Thoracic aorta (tissue), 2 donors: Measurements from ENCODE around the gene NPTX2. TPM values are rescaled to one million over a fixed set of nuclear protein-coding genes. Genes with fewer than 3 reads are reported as not detected.

Experiments
- ATAC-seq: fragments of 150-250 bp; one replicate; pipeline ENCODE4 v1.8.0; 2017; ENCODE audit warnings: low read depth; ENCODE audit not compliant: insufficient number of reproducible peaks, low FRiP score
- DNase-seq: peaks from one replicate; pipeline ENCODE4 v3.0.0-alpha.2; 2020; ENCODE audit warnings: low spot score
- H3K27ac ChIP-seq, 2 donors: fragments of 200-600 bp; sonication (generic); 1 replicate in 1 of 2; 2 replicates in 1 of 2; pipeline ENCODE4 v1.5.1; 2016; ENCODE audit warnings: mild to moderate bottlenecking in 2 of 2, moderate library complexity in 2 of 2
- H3K27me3 ChIP-seq: fragments of 200-600 bp; sonication (generic); replicated peaks from 2 replicates; pipeline ENCODE4 v1.6.0; 2016; ENCODE audit warnings: mild to moderate bottlenecking; ENCODE audit not compliant: insufficient read depth
- H3K36me3 ChIP-seq: fragments of 200-600 bp; sonication (generic); one replicate; pipeline ENCODE4 v1.5.1; 2016
- H3K4me1 ChIP-seq, 2 donors: fragments of 200-600 bp; sonication (generic); 1 replicate in 1 of 2; 2 replicates in 1 of 2; pipeline versions ENCODE4 v1.5.1 to v1.6.0; 2016; ENCODE audit warnings: low read depth in 2 of 2, mild to moderate bottlenecking in 1 of 2; ENCODE audit not compliant: control insufficient read depth in 1 of 2
- H3K4me3 ChIP-seq: fragments of 200-600 bp; sonication (generic); 2 replicates; pipeline ENCODE4 v1.5.1; 2016; ENCODE audit warnings: mild to moderate bottlenecking
- H3K9me3 ChIP-seq: fragments of 200-600 bp; sonication (generic); 2 replicates; pipeline ENCODE4 v1.5.1; 2016
- CTCF ChIP-seq: fragments of 200-600 bp; sonication (generic); IDR thresholded peaks from one replicate; pipeline ENCODE4 v1.5.1; 2019; ENCODE audit warnings: antibody characterized with exemption
- total RNA-seq, 2 donors: library from RNA; depleted of rRNA; stranded (reverse); fragments of >200 nt; gene quantifications; one replicate each; pipeline versions ENCODE4 v1.1.0 to v1.2.3, GENCODE V29; 2016

NPTX2 gene
- total RNA-seq, 2 donors from 2014 or later, result 55.7 to 99.9 TPM

GRCh38 chr7:98619450-98620321 is 2.6 kb downstream of the NPTX2 start:
- Histone ChIP-seq H3K4me1 (peaks cover 0 to 24% of the 10 kb centered on the region in 2 donors), H3K27me3 (no peaks in the 10 kb centered on the region), H3K9me3 (no peaks in the 10 kb centered on the region), H3K4me3 (peak overlapping the region; percentile 79), H3K36me3 (no peaks in the 10 kb centered on the region), H3K27ac (no peak overlapping the region)
- no peak for TF ChIP-seq CTCF
- no peak for ATAC-seq
- no peak for DNase-seq

GRCh38 chr7:98621573-98622482 is 4.7 kb downstream of the NPTX2 start:
- no peaks in the 10 kb centered on the region for H3K27me3 ChIP-seq
- H3K36me3 ChIP-seq, result peaks cover 3% of the 10 kb centered on the region
- no peak for TF ChIP-seq CTCF
- no peak overlapping the region for H3K27ac ChIP-seq
- H3K4me3 ChIP-seq, result no peak overlapping the region
- DNase-seq (no peak), ATAC-seq (no peak)
- no peaks in the 10 kb centered on the region for H3K9me3 ChIP-seq
- peaks cover 0 to 18% of the 10 kb centered on the region in 2 donors for H3K4me1 ChIP-seq

GRCh38 chr7:98622926-98623325 is 5.8 kb downstream of the NPTX2 start:
- ATAC-seq, result no peak
- H3K4me1 ChIP-seq, result peaks cover 0 to 18% of the 10 kb centered on the region in 2 donors
- no peaks in the 10 kb centered on the region for H3K9me3 ChIP-seq
- H3K27me3 ChIP-seq, result no peaks in the 10 kb centered on the region
- H3K4me3 ChIP-seq, result no peak overlapping the region
- no peak for DNase-seq
- no peak for TF ChIP-seq CTCF
- H3K27ac ChIP-seq, result no peak overlapping the region
- H3K36me3 ChIP-seq, result peaks cover 3% of the 10 kb centered on the region

DNA sequence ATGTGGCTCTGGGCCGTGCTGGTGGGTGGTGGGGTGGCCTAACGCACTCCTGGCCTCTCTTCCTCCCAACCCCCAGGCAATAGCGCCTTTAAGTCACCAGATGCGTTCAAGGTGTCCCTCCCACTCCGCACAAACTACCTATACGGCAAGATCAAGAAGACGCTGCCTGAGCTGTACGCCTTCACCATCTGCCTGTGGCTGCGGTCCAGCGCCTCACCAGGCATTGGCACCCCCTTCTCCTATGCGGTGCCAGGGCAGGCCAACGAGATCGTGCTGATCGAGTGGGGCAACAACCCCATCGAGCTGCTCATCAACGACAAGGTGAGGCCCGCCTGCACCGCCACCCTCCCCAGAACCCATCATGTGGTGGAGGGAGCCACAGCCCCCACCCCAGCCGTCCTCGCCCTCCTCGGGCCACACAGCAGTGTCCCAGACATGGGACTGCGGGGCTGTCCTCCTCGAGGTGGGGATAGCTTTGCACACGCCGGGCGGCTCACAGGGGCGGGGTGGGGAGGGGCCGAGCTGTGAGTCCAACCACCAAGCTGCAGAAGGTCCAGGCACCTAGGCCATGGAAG is 7.8 kb downstream of the NPTX2 start:
- H3K27ac ChIP-seq, result no peak overlapping the region
- no peak overlapping the region for H3K4me3 ChIP-seq
- H3K27me3 ChIP-seq, result no peaks in the 10 kb centered on the region
- ATAC-seq (no peak), DNase-seq (no peak)
- TF ChIP-seq CTCF, result no peak
- no peaks in the 10 kb centered on the region for H3K9me3 ChIP-seq
- H3K4me1 ChIP-seq, result peaks cover 0 to 7% of the 10 kb centered on the region in 2 donors
- H3K36me3 ChIP-seq, result peaks cover 3% of the 10 kb centered on the region
